ENCODE data around the gene LIN7A.
A peak's percentile ranks its signal among the peaks of the same experiment; 100 is the strongest.

The LIN7A gene

DNA sequence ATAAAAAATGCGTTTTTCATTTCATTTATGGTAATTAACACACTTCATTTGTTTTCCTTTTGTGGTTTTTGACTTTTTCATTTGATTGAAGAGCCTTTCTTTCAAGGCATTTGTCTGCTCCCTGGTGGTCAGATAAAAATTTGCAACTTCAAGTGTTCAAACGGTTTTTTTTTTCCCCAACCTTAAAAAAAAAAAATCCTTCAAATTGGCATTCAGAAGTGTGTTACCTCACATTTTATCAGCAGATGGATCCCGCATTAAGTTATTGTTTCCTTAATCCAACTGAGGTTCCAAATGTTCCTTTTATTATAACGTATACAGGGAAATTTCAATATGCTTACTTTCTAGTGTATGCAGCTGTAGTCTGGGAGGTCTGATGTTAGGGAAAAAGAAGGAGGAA, 173.9 kb downstream of the LIN7A start:
- Histone ChIP-seq H3K9me3 (ENCODE audit: insufficient read depth, low read length) (no peaks in the 10 kb centered on the region), H3K4me2 (ENCODE audit: low read length) (peak overlapping the region; percentile 29), H4K20me1 (ENCODE audit: insufficient read depth, low read length) (no peaks in the 10 kb centered on the region), H2AFZ (ENCODE audit: low read depth, low read length) (no peak overlapping the region), H3K27ac (ENCODE audit: low read length) (no peak overlapping the region), H3K79me2 (ENCODE audit: low read length) (no peaks in the 10 kb centered on the region), H3K9ac (ENCODE audit: low read length) (no peak overlapping the region), H3K4me1 (ENCODE audit: low read length) (peaks cover 22% of the 10 kb centered on the region), H3K36me3 (replicated peaks; ENCODE audit: low read depth, low read length) (no peaks in the 10 kb centered on the region), H3K4me3 (ENCODE audit: low read length) (no peak overlapping the region), H3K27me3 (ENCODE audit: low read depth, low read length) (no peaks in the 10 kb centered on the region)
- TF ChIP-seq, protein P1, sequence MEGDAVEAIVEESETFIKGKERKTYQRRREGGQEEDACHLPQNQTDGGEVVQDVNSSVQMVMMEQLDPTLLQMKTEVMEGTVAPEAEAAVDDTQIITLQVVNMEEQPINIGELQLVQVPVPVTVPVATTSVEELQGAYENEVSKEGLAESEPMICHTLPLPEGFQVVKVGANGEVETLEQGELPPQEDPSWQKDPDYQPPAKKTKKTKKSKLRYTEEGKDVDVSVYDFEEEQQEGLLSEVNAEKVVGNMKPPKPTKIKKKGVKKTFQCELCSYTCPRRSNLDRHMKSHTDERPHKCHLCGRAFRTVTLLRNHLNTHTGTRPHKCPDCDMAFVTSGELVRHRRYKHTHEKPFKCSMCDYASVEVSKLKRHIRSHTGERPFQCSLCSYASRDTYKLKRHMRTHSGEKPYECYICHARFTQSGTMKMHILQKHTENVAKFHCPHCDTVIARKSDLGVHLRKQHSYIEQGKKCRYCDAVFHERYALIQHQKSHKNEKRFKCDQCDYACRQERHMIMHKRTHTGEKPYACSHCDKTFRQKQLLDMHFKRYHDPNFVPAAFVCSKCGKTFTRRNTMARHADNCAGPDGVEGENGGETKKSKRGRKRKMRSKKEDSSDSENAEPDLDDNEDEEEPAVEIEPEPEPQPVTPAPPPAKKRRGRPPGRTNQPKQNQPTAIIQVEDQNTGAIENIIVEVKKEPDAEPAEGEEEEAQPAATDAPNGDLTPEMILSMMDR (IDR thresholded peaks at IDR 0.05; ENCODE audit: low read depth, low read length): peak; percentile 75
- no peak for TF ChIP-seq EZH2phosphoT487 (IDR thresholded peaks at IDR 0.05; ENCODE audit: low read depth)

DNA sequence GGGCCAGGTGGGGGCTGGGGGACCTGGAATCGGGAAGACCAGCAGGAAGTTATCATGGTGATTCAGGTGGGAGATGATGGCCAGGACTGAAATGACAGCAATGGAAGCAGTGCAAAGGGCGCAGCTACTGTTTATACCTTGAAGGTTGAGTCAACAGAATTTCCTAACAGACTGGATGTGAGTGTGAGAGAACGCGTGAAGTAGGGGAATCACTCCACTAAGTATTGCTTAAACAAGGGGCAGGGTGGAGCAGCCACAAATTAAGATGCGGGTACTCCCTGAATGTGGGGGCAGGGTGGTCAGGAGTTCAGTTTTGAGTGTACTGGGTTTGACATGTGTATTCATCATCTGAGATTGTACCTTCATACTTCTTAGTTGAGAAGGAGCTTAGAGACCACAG, 175.9 kb downstream of the LIN7A start:
- no peaks in the 10 kb centered on the region for H3K9me3 ChIP-seq (ENCODE audit: insufficient read depth, low read length)
- no peak overlapping the region for H3K27ac ChIP-seq (ENCODE audit: low read length)
- peaks cover 14% of the 10 kb centered on the region for H3K4me1 ChIP-seq (ENCODE audit: low read length)
- no peak for TF ChIP-seq EZH2phosphoT487 (IDR thresholded peaks at IDR 0.05; ENCODE audit: low read depth)
- TF ChIP-seq, protein P1 (IDR thresholded peaks at IDR 0.05; ENCODE audit: low read depth, low read length): no peak
- H2AFZ ChIP-seq (ENCODE audit: low read depth, low read length): no peak overlapping the region
- H3K36me3 ChIP-seq (replicated peaks; ENCODE audit: low read depth, low read length): no peaks in the 10 kb centered on the region
- no peak overlapping the region for H3K4me3 ChIP-seq (ENCODE audit: low read length)
- no peaks in the 10 kb centered on the region for H3K27me3 ChIP-seq (ENCODE audit: low read depth, low read length)
- H4K20me1 ChIP-seq (ENCODE audit: insufficient read depth, low read length): no peaks in the 10 kb centered on the region
- no peaks in the 10 kb centered on the region for H3K79me2 ChIP-seq (ENCODE audit: low read length)
- H3K9ac ChIP-seq (ENCODE audit: low read length): no peak overlapping the region
- H3K4me2 ChIP-seq (ENCODE audit: low read length): no peak overlapping the region

DNA sequence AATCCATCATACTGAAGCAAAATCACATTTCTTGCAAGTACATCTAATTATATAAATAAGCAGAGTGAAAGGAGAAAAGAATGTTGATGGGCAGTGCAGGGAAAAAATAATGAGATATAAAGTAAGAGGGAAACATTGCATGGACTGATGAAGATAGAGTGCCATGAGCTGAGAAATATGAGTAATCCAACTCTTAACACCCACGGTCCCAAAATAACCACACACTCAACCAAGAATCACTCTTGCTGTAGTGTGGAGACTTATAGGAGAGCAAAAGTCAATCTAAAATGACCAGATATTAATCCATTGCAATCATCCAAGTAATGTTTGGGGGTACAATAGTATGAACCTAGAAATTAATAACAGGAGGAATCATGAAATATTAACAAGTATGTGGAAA, 180.9 kb downstream of the LIN7A start:
- Histone ChIP-seq H2AFZ (ENCODE audit: low read depth, low read length) (no peak overlapping the region), H3K9ac (ENCODE audit: low read length) (no peak overlapping the region), H3K27ac (ENCODE audit: low read length) (no peak overlapping the region), H3K4me2 (ENCODE audit: low read length) (no peak overlapping the region), H3K79me2 (ENCODE audit: low read length) (no peaks in the 10 kb centered on the region), H3K4me3 (ENCODE audit: low read length) (no peak overlapping the region), H3K9me3 (ENCODE audit: insufficient read depth, low read length) (no peaks in the 10 kb centered on the region), H3K36me3 (replicated peaks; ENCODE audit: low read depth, low read length) (no peaks in the 10 kb centered on the region), H3K27me3 (ENCODE audit: low read depth, low read length) (no peaks in the 10 kb centered on the region), H3K4me1 (ENCODE audit: low read length) (peaks cover 2% of the 10 kb centered on the region), H4K20me1 (ENCODE audit: insufficient read depth, low read length) (no peaks in the 10 kb centered on the region)
- TF ChIP-seq EZH2phosphoT487 (IDR thresholded peaks at IDR 0.05; ENCODE audit: low read depth): no peak
- TF ChIP-seq, protein P1 (IDR thresholded peaks at IDR 0.05; ENCODE audit: low read depth, low read length): no peak

- H3K4me3 ChIP-seq (ENCODE audit: low read length): no peak overlapping the region
- H3K9ac ChIP-seq (ENCODE audit: low read length): no peak overlapping the region
- no peaks in the 10 kb centered on the region for H3K9me3 ChIP-seq (ENCODE audit: insufficient read depth, low read length)
- H3K4me2 ChIP-seq (ENCODE audit: low read length): no peak overlapping the region
- H3K79me2 ChIP-seq (ENCODE audit: low read length): no peaks in the 10 kb centered on the region
- H3K4me1 ChIP-seq (ENCODE audit: low read length): no peaks in the 10 kb centered on the region
- no peak overlapping the region for H3K27ac ChIP-seq (ENCODE audit: low read length)
- no peaks in the 10 kb centered on the region for H4K20me1 ChIP-seq (ENCODE audit: insufficient read depth, low read length)
- no peak overlapping the region for H2AFZ ChIP-seq (ENCODE audit: low read depth, low read length)
- TF ChIP-seq, protein P1 (IDR thresholded peaks at IDR 0.05; ENCODE audit: low read depth, low read length): no peak
- no peak for TF ChIP-seq EZH2phosphoT487 (IDR thresholded peaks at IDR 0.05; ENCODE audit: low read depth)
- no peaks in the 10 kb centered on the region for H3K36me3 ChIP-seq (replicated peaks; ENCODE audit: low read depth, low read length)
- H3K27me3 ChIP-seq (ENCODE audit: low read depth, low read length): no peaks in the 10 kb centered on the region
Observed at GRCh38 chr12:80754274-80754673, 183.5 kb downstream of the LIN7A start.

Data from OCI-LY3 (cell line).